ENCODE measurements around the gene KRTAP9-2.

Gene KRTAP9-2

DNA sequence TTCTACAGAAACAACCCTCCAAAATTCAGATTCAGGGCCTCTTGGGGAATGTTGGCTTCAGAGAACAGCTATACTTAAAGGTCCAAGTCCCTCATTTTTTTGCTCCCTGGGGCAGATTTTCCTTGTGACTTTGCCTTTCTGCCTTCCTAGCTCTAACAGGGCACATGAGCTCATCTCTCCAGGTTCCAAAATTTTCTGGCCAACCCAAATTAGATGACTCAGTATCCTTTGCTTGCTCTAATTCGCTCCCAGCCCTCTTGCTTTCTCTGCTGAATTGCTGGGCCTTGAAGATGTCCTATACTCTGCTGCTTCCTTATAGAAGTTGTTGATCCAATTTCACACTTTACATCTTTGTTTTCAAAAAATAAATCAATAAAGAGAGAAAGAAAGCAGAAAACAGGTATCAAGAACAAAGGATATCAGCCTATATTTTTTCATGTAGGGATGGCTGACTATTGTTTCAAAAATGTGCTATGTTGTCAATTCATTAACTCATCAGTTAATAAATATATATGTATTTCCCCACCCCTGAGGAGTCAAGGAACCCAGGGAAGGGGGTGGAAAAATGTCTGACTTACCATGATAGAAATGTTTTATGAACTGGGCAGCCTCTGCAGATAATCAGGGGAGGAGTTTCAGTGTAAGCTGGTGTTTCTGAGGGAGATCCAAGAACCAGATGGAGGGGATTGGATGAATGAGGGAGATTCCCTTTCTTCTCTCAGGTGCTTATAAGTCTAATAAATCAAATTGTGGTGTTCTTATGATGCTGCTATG lies 47.4 kb upstream of the KRTAP9-2 start:
- no peaks in the 10 kb centered on the region for H3K27me3 ChIP-seq (ENCODE audit: insufficient read depth, poor library complexity, severe bottlenecking)
- no peak for DNase-seq (ENCODE audit: low read depth in 1 of 2, low spot score in 1 of 2)
- H3K27ac ChIP-seq (replicated peaks) = no peak overlapping the region

DNA sequence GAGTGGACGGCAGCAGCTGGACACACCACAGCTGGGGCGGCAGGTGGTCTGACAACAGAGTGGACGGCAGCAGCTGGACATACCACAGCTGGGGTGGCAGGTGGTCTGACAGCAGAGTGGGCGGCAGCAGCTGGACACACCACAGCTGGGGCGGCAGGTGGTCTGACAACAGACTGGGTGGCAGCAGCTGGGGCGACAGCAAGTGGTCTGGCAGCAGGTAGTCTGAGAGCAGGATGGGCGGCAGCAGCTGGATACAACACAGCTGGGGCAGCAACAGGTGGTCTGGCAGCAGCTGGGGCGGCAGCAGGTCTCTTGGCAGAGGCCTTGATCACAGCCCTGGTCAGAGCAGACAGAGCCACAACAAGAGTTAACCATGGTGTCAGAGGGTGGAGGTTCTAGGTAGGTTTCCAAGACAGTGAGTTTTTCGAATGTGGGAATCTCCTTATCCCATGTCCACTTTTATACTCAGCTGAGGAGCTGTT lies 41.9 kb upstream of the KRTAP9-2 start, which contains the start of gene KRTAP4-1:
KRTAP4-1 (minus strand) TSS at position 432 of the 482 bp plus-strand sequence; CDS start at position 375, 57 bp downstream.
- DNase-seq (ENCODE audit: low read depth in 1 of 2, low spot score in 1 of 2) = no peak
- peaks cover 2% of the 10 kb centered on the region for H3K27me3 ChIP-seq (ENCODE audit: insufficient read depth, poor library complexity, severe bottlenecking)
- H3K4me3 ChIP-seq (replicated peaks; ENCODE audit: insufficient read depth, low read length) = no peak within 1 kb of the TSS
- TF ChIP-seq SPI1 (IDR thresholded peaks at IDR 0.05; ENCODE audit: borderline replicate concordance, low read depth) (no peak), GABPA (IDR thresholded peaks at IDR 0.05; ENCODE audit: low read depth) (no peak), POLR2AphosphoS5 (IDR thresholded peaks at IDR 0.05; ENCODE audit: low read depth) (no peak)
- TF ChIP-seq, protein P1, sequence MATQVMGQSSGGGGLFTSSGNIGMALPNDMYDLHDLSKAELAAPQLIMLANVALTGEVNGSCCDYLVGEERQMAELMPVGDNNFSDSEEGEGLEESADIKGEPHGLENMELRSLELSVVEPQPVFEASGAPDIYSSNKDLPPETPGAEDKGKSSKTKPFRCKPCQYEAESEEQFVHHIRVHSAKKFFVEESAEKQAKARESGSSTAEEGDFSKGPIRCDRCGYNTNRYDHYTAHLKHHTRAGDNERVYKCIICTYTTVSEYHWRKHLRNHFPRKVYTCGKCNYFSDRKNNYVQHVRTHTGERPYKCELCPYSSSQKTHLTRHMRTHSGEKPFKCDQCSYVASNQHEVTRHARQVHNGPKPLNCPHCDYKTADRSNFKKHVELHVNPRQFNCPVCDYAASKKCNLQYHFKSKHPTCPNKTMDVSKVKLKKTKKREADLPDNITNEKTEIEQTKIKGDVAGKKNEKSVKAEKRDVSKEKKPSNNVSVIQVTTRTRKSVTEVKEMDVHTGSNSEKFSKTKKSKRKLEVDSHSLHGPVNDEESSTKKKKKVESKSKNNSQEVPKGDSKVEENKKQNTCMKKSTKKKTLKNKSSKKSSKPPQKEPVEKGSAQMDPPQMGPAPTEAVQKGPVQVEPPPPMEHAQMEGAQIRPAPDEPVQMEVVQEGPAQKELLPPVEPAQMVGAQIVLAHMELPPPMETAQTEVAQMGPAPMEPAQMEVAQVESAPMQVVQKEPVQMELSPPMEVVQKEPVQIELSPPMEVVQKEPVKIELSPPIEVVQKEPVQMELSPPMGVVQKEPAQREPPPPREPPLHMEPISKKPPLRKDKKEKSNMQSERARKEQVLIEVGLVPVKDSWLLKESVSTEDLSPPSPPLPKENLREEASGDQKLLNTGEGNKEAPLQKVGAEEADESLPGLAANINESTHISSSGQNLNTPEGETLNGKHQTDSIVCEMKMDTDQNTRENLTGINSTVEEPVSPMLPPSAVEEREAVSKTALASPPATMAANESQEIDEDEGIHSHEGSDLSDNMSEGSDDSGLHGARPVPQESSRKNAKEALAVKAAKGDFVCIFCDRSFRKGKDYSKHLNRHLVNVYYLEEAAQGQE (IDR thresholded peaks at IDR 0.05; ENCODE audit: insufficient replicate concordance, low read depth) = no peak
- TF ChIP-seq, protein P2, sequence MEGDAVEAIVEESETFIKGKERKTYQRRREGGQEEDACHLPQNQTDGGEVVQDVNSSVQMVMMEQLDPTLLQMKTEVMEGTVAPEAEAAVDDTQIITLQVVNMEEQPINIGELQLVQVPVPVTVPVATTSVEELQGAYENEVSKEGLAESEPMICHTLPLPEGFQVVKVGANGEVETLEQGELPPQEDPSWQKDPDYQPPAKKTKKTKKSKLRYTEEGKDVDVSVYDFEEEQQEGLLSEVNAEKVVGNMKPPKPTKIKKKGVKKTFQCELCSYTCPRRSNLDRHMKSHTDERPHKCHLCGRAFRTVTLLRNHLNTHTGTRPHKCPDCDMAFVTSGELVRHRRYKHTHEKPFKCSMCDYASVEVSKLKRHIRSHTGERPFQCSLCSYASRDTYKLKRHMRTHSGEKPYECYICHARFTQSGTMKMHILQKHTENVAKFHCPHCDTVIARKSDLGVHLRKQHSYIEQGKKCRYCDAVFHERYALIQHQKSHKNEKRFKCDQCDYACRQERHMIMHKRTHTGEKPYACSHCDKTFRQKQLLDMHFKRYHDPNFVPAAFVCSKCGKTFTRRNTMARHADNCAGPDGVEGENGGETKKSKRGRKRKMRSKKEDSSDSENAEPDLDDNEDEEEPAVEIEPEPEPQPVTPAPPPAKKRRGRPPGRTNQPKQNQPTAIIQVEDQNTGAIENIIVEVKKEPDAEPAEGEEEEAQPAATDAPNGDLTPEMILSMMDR (IDR thresholded peaks at IDR 0.05; ENCODE audit: insufficient read depth, low read length) = no peak
- H3K27ac ChIP-seq (replicated peaks) = no peak within 1 kb of the TSS

More for the DNA sequence above, 47.4 kb upstream of the KRTAP9-2 start:
- H3K4me3 ChIP-seq (replicated peaks; ENCODE audit: insufficient read depth, low read length) = no peak overlapping the region
- TF ChIP-seq, protein P1 (IDR thresholded peaks at IDR 0.05; ENCODE audit: insufficient replicate concordance, low read depth) = no peak
- no peak for TF ChIP-seq SPI1 (IDR thresholded peaks at IDR 0.05; ENCODE audit: borderline replicate concordance, low read depth)
- no peak for TF ChIP-seq POLR2AphosphoS5 (IDR thresholded peaks at IDR 0.05; ENCODE audit: low read depth)
- TF ChIP-seq, protein P2 (IDR thresholded peaks at IDR 0.05; ENCODE audit: insufficient read depth, low read length) = no peak
- no peak for TF ChIP-seq GABPA (IDR thresholded peaks at IDR 0.05; ENCODE audit: low read depth)

DNA sequence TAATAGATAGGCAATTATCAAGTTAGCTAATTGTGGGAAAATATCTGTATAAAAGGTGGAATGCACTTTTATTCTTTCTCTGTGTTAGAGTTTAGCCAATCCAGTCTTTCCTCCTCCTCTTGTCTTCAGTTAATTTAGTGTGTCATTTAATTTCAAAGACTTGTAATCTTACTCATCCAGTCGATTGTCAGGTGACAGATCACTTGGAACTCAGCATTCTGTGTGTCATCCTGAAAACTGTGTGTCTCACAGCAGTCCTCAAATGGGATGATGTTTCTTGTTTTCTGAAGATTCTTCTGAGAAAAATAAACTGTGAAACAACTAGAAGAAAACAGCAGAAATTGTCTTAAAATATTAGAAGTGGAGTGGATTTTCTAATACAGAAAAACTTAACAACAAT lies 41.4 kb upstream of the KRTAP9-2 start:
- no peak for TF ChIP-seq POLR2AphosphoS5 (IDR thresholded peaks at IDR 0.05; ENCODE audit: low read depth)
- TF ChIP-seq, protein P2 (IDR thresholded peaks at IDR 0.05; ENCODE audit: insufficient read depth, low read length) = no peak
- TF ChIP-seq GABPA (IDR thresholded peaks at IDR 0.05; ENCODE audit: low read depth) = no peak
- TF ChIP-seq SPI1 (IDR thresholded peaks at IDR 0.05; ENCODE audit: borderline replicate concordance, low read depth) = no peak
- TF ChIP-seq, protein P1 (IDR thresholded peaks at IDR 0.05; ENCODE audit: insufficient replicate concordance, low read depth) = no peak
- Histone ChIP-seq H3K4me3 (replicated peaks; ENCODE audit: insufficient read depth, low read length) (no peak overlapping the region), H3K27ac (replicated peaks) (no peak overlapping the region), H3K27me3 (ENCODE audit: insufficient read depth, poor library complexity, severe bottlenecking) (peaks cover 2% of the 10 kb centered on the region)
- DNase-seq (ENCODE audit: low read depth in 1 of 2, low spot score in 1 of 2) = no peak

Measured in HL-60 (cell line).